ENCODE results near the gene RFX3.

The RFX3 gene

DNA sequence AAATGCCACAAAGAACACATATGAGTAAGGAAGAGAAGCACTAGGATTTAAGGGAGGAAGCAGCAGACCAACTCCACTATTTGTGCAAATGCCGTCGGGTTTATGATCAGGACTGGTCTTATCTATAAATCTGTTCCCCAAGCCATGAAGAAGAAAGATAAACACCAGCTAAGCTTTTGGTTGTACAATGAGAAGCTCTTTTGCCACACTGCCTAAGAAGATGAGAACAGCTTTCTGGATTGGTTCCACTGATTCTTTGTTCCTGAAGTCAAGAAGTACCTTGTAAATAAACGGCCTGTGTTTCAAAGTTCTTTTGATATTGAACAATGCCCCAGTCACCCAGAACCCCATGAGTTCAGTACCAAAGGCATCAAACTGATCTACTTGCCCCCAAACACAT is 93.9 kb downstream of the RFX3 start:
- TF ChIP-seq, protein P1, sequence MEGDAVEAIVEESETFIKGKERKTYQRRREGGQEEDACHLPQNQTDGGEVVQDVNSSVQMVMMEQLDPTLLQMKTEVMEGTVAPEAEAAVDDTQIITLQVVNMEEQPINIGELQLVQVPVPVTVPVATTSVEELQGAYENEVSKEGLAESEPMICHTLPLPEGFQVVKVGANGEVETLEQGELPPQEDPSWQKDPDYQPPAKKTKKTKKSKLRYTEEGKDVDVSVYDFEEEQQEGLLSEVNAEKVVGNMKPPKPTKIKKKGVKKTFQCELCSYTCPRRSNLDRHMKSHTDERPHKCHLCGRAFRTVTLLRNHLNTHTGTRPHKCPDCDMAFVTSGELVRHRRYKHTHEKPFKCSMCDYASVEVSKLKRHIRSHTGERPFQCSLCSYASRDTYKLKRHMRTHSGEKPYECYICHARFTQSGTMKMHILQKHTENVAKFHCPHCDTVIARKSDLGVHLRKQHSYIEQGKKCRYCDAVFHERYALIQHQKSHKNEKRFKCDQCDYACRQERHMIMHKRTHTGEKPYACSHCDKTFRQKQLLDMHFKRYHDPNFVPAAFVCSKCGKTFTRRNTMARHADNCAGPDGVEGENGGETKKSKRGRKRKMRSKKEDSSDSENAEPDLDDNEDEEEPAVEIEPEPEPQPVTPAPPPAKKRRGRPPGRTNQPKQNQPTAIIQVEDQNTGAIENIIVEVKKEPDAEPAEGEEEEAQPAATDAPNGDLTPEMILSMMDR (IDR thresholded peaks at IDR 0.05; ENCODE audit: low read length, missing control alignments) = no peak
- H3K4me3 ChIP-seq (replicated peaks; ENCODE audit: low read depth, low read length) = no peak overlapping the region
- no peak for DNase-seq (ENCODE audit: low read depth)

DNA sequence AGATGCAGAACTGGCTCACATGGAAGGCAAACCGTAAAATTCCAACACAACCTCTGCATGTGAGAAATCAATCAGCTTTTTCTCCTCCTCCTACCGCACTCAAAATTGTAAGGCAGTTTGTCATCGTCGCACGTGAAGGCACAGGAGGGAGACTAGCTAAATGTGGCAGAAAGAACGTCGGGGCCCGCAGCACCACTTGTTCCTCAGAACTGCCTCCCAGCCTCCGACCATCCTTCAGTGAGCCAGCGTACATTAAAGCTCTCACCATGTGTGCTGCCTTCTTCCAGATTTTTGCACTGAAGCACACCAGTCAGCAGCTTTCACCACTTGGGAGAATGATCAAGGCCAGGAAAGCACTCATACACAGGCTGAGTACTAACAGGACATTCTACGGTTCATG is 105.9 kb downstream of the RFX3 start:
- TF ChIP-seq, protein P1 (IDR thresholded peaks at IDR 0.05; ENCODE audit: low read length, missing control alignments) = no peak
- H3K4me3 ChIP-seq (replicated peaks; ENCODE audit: low read depth, low read length) = no peak overlapping the region
- DNase-seq (ENCODE audit: low read depth) = no peak

DNA sequence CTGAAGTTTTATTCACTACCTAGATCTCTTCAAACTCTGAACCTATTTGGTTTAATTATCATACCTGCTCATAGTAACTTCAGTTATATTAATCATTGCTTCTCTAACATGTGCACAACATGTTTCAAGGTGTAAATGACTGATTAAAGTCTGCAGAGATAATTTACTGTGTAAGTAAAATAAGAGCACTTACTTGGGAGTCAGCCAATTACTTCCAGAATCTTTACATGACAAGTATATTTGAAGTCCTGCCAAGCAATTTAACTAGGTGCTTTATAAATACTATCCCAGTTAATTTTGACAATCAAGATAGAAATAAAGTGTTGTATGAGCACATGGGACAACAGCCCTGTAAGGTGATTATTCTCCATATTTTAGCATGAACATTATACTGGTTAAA is 109.9 kb downstream of the RFX3 start:
- no peak overlapping the region for H3K4me3 ChIP-seq (replicated peaks; ENCODE audit: low read depth, low read length)
- TF ChIP-seq, protein P1 (IDR thresholded peaks at IDR 0.05; ENCODE audit: low read length, missing control alignments) = no peak
- DNase-seq (ENCODE audit: low read depth) = no peak

DNA sequence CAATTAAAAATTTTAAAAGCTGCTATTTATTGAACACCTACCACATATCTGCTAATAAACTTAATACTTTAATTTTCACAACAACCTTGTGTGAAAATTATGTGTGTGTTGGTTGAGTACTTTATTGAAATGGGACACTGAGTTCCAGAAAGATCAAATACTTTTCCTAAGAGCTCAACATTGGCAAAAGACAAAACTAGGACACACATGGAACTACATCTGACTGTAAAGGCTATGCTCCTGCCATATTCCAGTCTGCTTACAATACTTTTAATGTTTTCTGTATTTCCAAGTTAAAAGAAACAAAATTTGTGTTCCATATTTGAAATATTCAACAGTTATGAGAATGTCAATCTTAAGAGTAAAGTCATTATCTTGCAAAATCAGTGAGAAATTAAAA is 111.8 kb downstream of the RFX3 start:
- no peak for DNase-seq (ENCODE audit: low read depth)
- TF ChIP-seq, protein P1 (IDR thresholded peaks at IDR 0.05; ENCODE audit: low read length, missing control alignments) = no peak
- no peak overlapping the region for H3K4me3 ChIP-seq (replicated peaks; ENCODE audit: low read depth, low read length)

DNA sequence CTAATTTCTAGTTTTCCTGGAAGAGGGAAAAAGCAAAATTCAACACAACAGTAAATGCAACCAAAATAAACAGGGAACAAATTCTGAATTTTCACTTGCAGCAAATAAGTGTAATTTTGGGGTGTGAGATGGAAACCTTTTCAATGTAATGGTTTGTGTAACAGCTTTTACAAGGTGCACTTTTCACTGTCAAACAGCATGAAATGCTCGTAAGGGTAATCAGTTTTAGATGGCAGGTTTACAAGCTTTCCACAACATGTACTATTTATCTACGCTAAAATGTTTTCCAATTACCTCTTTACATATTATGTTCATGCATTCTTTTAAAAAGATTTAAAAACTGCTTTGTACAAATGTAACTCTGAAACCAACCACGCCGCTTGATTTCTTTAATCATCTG is 115.3 kb downstream of the RFX3 start:
- no peak overlapping the region for H3K4me3 ChIP-seq (replicated peaks; ENCODE audit: low read depth, low read length)
- DNase-seq (ENCODE audit: low read depth) = no peak
- TF ChIP-seq, protein P1 (IDR thresholded peaks at IDR 0.05; ENCODE audit: low read length, missing control alignments) = no peak

DNA sequence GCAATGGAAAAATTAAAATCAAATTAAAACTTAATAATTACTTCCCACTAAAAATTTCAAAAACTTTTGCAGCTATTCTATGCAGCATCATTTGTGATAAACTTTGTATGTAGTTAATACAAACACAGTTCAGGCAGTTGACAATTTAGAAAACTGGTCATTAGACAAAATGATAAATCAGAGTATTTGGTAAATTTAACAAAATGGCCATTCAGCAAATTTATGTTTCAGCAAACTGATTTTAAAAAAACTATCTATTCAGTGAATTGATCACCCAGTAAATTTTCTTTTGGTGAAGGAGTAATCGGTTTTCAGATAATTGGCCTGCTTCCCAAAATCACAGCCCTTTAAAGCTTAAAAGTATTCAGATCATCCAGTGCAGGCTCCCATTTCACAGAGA is 116.3 kb downstream of the RFX3 start:
- no peak for DNase-seq (ENCODE audit: low read depth)
- TF ChIP-seq, protein P1 (IDR thresholded peaks at IDR 0.05; ENCODE audit: low read length, missing control alignments) = no peak
- H3K4me3 ChIP-seq (replicated peaks; ENCODE audit: low read depth, low read length) = no peak overlapping the region

DNA sequence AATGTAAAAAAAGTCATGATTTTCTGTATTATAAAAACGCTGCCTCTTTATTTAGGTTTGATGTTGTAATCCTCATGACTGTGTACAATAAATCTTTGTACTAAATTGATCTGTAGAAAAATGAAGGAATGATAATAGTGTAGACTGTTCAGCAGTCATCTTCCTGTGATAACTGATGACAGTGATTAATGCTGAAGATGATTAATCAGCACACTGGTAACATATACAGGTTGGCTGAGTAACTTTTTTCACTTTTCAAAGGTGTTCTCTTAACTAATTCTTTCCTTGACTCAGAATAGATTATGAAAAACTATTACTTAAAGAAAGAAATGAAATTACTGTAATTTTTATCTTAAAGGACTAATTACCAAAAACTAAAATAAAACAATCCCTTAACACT is 122.5 kb downstream of the RFX3 start:
- no peak for DNase-seq (ENCODE audit: low read depth)
- H3K4me3 ChIP-seq (replicated peaks; ENCODE audit: low read depth, low read length) = no peak overlapping the region
- TF ChIP-seq, protein P1 (IDR thresholded peaks at IDR 0.05; ENCODE audit: low read length, missing control alignments) = no peak
